OCI-LY3 (cell line): ENCODE measurements around the gene GOLGA6A.

Experiments
- H2AFZ ChIP-seq: fragments of 200-600, 300-600 bp; shearing (Covaris generic); 2 replicates; pipeline ENCODE4 v1.6.0; 2014; ENCODE audit warnings: antibody characterized with exemption, low read depth, low read length
- H3K27ac ChIP-seq: fragments of 200-600, 300-600 bp; sonication (generic); 2 replicates; pipeline ENCODE4 v1.5.1; 2014; ENCODE audit warnings: mild to moderate bottlenecking, low read length, moderate library complexity, mixed read lengths
- H3K27me3 ChIP-seq: fragments of 200-600, 300-600 bp; sonication (generic); 2 replicates; pipeline ENCODE4 v1.6.1; 2014; ENCODE audit warnings: low read depth, low read length, mixed read lengths
- H3K36me3 ChIP-seq: fragments of 200-600, 300-600 bp; sonication (generic); replicated peaks from 2 replicates; pipeline ENCODE3; 2014; ENCODE audit warnings: low read depth, low read length, mixed read lengths
- H3K4me1 ChIP-seq: fragments of 300-600, 200-600 bp; sonication (generic); 2 replicates; pipeline ENCODE4 v1.6.1; 2014; ENCODE audit warnings: low read length, mixed read lengths
- H3K4me2 ChIP-seq: fragments of 200-600, 300-600 bp; sonication (generic); 2 replicates; pipeline ENCODE4 v1.6.1; 2014; ENCODE audit warnings: low read length, mixed read lengths
- H3K4me3 ChIP-seq: fragments of 300-600, 200-600 bp; sonication (generic); 2 replicates; pipeline ENCODE4 v1.5.1; 2014; ENCODE audit warnings: antibody characterized with exemption, mild to moderate bottlenecking, low read length, moderate library complexity
- H3K79me2 ChIP-seq: fragments of 300-600, 200-600 bp; shearing (Covaris generic); 2 replicates; pipeline ENCODE4 v1.6.1; 2014; ENCODE audit warnings: mild to moderate bottlenecking, low read length, mixed read lengths
- H3K9ac ChIP-seq: fragments of 300-600, 200-600 bp; shearing (Covaris generic); 2 replicates; pipeline ENCODE4 v1.6.0; 2014; ENCODE audit warnings: mild to moderate bottlenecking, low read length, moderate library complexity
- H3K9me3 ChIP-seq: fragments of 200-600, 300-600 bp; shearing (Covaris generic); 2 replicates; pipeline ENCODE4 v1.6.1; 2014; ENCODE audit warnings: low read length, mixed read lengths; ENCODE audit not compliant: insufficient read depth
- H4K20me1 ChIP-seq: fragments of 200-600, 300-600 bp; sonication (generic); 2 replicates; pipeline ENCODE4 v1.6.1; 2016; ENCODE audit warnings: low read length, mixed read lengths; ENCODE audit not compliant: insufficient read depth
- EZH2phosphoT487 ChIP-seq: fragments of 200-600 bp; shearing (Covaris generic); IDR thresholded peaks from 2 replicates; pipeline ENCODE4 v1.6.1; 2018; ENCODE audit warnings: antibody characterized with exemption, mixed run types, low read depth
- TF ChIP-seq, protein P1 (sequence below): fragments of 200-600, 300-600 bp; sonication (generic); IDR thresholded peaks from 2 replicates; pipeline ENCODE4 v1.5.1; 2014; ENCODE audit warnings: antibody characterized with exemption, low read length, low read depth

The GOLGA6A gene

DNA sequence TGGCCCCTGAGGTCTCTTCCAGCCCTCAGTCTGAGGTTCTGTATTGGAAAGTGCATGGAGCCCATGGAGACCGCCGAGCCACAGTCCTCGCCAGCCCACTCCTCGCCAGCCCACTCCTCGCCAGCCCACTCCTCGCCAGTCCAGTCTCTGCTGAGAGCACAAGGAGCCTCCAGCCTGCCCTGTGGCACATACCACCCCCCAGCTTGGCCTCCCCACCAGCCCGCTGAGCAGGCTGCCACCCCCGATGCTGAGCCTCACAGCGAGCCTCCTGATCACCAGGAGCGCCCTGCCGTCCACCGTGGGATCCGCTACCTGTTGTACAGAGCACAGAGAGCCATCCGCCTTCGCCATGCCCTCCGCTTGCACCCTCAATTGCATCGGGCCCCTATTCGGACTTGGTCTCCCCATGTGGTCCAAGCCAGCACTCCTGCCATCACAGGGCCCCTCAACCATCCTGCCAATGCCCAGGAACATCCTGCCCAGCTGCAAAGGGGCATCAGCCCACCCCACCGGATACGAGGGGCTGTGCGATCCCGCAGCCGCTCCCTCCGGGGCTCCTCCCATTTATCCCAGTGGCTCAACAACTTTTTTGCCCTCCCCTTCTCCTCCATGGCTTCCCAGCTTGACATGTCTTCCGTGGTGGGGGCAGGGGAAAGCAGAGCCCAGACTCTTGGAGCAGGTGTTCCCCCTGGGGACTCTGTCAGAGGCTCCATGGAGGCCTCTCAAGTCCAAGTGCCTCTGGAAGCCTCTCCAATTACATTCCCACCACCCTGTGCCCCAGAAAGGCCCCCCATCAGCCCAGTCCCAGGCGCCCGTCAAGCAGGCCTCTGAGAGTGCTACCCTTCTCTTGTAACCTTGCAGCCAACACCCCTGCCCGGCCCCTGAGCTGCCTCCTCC, 47.0 kb downstream of the GOLGA6A start:
- TF ChIP-seq EZH2phosphoT487 = no peak
- TF ChIP-seq, protein P1, sequence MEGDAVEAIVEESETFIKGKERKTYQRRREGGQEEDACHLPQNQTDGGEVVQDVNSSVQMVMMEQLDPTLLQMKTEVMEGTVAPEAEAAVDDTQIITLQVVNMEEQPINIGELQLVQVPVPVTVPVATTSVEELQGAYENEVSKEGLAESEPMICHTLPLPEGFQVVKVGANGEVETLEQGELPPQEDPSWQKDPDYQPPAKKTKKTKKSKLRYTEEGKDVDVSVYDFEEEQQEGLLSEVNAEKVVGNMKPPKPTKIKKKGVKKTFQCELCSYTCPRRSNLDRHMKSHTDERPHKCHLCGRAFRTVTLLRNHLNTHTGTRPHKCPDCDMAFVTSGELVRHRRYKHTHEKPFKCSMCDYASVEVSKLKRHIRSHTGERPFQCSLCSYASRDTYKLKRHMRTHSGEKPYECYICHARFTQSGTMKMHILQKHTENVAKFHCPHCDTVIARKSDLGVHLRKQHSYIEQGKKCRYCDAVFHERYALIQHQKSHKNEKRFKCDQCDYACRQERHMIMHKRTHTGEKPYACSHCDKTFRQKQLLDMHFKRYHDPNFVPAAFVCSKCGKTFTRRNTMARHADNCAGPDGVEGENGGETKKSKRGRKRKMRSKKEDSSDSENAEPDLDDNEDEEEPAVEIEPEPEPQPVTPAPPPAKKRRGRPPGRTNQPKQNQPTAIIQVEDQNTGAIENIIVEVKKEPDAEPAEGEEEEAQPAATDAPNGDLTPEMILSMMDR = no peak
- no peaks in the 10 kb centered on the region for H3K9me3 ChIP-seq
- H2AFZ ChIP-seq = no peak overlapping the region
- H3K4me2 ChIP-seq = no peak overlapping the region
- H3K4me1 ChIP-seq = no peaks in the 10 kb centered on the region
- no peak overlapping the region for H3K4me3 ChIP-seq
- H3K9ac ChIP-seq = no peak overlapping the region
- H4K20me1 ChIP-seq = peaks cover 8% of the 10 kb centered on the region; the same call in 1 of the 2 replicates
- H3K27me3 ChIP-seq = no peaks in the 10 kb centered on the region
- H3K27ac ChIP-seq = no peak overlapping the region
- peaks cover 55% of the 10 kb centered on the region for H3K36me3 ChIP-seq
- H3K79me2 ChIP-seq = no peaks in the 10 kb centered on the region

DNA sequence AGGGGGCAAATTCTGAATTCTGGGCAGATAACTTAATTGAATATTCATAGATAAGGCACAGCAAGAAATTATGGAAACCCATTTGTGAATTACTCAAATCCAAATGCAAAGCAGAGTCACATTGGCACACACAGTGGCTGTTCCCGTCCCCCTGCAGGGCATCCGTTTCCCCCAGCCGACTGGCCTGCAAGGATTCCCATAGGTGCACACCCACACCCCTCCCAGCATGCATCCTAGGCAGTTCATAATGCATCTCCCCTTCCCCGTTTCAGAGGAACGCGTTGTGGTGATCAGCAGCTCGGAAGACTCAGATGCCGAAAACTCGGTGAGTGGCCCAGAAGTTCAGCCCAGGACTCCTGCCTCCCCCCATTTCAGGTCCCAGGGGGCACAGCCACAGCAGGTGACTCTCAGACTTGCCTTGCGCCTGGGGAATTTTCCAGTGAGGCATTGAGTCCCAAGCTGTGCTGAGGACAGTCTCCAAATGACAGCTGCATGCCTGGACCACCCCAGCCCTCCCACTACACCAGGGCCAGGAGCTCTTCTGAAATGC, 48.1 kb downstream of the GOLGA6A start:
- Histone ChIP-seq H3K9me3 (no peaks in the 10 kb centered on the region), H3K4me3 (no peak overlapping the region), H3K27ac (no peak overlapping the region), H3K9ac (no peak overlapping the region), H3K4me1 (no peaks in the 10 kb centered on the region), H2AFZ (no peak overlapping the region), H3K36me3 (peaks cover 57% of the 10 kb centered on the region), H4K20me1 (peaks cover 8% of the 10 kb centered on the region; the same call in 1 of the 2 replicates), H3K4me2 (no peak overlapping the region), H3K79me2 (no peaks in the 10 kb centered on the region), H3K27me3 (no peaks in the 10 kb centered on the region)
- TF ChIP-seq, protein P1 = no peak
- no peak for TF ChIP-seq EZH2phosphoT487

DNA sequence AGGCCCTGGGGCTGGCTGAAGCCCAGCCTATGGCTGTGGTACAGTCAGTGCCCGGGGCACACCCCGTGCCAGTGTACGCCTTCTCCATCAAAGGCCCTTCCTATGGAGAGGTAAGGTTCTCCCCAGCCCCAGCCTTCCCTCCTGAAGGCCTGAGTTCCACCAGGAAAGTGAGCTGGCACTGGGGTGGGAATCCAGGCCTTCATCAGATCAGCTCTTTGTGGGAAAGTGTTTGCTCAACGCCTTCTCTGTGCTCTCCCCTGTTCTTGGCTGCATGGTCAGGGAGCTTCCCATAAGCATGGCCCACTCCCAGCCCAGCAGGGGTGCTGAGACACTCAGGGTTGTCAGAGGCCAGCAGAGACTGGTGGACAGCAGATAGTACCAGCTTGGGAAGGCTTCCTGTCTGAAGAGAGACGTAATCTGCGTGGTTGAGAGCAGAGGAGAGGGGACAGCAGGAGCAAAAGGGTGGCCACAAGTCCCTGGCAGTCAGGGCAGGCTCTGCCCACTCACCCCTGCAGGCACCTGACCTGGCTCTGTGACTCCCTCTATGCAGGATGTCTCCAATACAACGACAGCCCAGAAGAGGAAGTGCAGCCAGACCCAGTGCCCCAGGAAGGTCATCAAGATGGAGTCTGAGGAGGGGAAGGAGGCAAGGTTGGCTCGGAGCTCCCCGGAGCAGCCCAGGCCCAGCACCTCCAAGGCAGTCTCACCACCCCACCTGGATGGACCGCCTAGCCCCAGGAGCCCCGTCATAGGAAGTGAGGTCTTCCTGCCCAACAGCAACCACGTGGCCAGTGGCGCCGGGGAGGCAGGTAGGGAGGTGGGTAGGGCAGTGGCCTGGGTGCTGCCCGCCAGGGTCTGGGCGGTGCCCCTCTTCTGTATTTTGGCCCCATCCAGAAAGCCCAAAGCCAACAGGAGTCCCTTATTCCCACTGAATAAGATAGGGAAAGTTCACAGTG, 49.5 kb downstream of the GOLGA6A start:
- H4K20me1 ChIP-seq = peaks cover 12% of the 10 kb centered on the region; the same call in 1 of the 2 replicates
- H3K27ac ChIP-seq = no peak overlapping the region
- TF ChIP-seq, protein P1 = no peak
- no peaks in the 10 kb centered on the region for H3K79me2 ChIP-seq
- H3K36me3 ChIP-seq = peaks cover 59% of the 10 kb centered on the region
- no peak overlapping the region for H2AFZ ChIP-seq
- H3K4me1 ChIP-seq = no peaks in the 10 kb centered on the region
- no peak overlapping the region for H3K4me3 ChIP-seq
- no peaks in the 10 kb centered on the region for H3K9me3 ChIP-seq
- H3K9ac ChIP-seq = no peak overlapping the region
- no peaks in the 10 kb centered on the region for H3K27me3 ChIP-seq
- no peak overlapping the region for H3K4me2 ChIP-seq
